ENCODE measurements around the gene C20orf141.

DNA sequence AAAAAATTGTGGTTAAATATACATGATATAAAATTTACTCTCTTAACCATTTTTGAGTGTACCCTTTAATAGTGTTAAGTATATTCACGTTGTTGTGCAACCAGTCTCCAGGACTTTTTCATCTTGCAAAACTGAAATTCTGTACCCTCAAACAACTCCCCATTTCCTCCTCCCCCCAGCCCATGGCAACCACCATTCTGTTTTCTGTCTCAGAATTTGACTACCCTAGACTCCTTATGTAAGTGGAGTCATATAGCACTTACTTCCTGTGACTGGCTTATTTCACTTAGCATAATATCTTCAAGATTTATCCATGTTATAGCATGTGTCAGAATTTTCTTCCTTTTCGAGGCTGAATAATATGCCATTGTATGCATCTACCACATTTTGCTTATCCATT, 30.8 kb downstream of the C20orf141 start:
- TF ChIP-seq, protein P1, sequence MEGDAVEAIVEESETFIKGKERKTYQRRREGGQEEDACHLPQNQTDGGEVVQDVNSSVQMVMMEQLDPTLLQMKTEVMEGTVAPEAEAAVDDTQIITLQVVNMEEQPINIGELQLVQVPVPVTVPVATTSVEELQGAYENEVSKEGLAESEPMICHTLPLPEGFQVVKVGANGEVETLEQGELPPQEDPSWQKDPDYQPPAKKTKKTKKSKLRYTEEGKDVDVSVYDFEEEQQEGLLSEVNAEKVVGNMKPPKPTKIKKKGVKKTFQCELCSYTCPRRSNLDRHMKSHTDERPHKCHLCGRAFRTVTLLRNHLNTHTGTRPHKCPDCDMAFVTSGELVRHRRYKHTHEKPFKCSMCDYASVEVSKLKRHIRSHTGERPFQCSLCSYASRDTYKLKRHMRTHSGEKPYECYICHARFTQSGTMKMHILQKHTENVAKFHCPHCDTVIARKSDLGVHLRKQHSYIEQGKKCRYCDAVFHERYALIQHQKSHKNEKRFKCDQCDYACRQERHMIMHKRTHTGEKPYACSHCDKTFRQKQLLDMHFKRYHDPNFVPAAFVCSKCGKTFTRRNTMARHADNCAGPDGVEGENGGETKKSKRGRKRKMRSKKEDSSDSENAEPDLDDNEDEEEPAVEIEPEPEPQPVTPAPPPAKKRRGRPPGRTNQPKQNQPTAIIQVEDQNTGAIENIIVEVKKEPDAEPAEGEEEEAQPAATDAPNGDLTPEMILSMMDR (IDR thresholded peaks at IDR 0.05; ENCODE audit: insufficient read depth, low read depth, low read length) = no peak
- no peak for TF ChIP-seq EZH2 (IDR thresholded peaks at IDR 0.05; ENCODE audit: insufficient read depth, low read length)
